ELF-1 (cell line): Measurements from ENCODE around the gene BCL11B.
A peak's percentile ranks its signal among the peaks of the same experiment; 100 is the strongest.

Experiments used
- DNase-seq: peaks from one replicate; pipeline ENCODE4 v3.0.0-alpha.2; 2016; ENCODE audit warnings: low read depth, low spot score

Gene BCL11B

GRCh38 chr14:99271951-99272631 is at the start of gene BCL11B:
Gene BCL11B (minus strand): TSS chr14:99272197. CDS start chr14:99271218, 979 bp downstream.
- DNase-seq = peak; percentile 77

DNA sequence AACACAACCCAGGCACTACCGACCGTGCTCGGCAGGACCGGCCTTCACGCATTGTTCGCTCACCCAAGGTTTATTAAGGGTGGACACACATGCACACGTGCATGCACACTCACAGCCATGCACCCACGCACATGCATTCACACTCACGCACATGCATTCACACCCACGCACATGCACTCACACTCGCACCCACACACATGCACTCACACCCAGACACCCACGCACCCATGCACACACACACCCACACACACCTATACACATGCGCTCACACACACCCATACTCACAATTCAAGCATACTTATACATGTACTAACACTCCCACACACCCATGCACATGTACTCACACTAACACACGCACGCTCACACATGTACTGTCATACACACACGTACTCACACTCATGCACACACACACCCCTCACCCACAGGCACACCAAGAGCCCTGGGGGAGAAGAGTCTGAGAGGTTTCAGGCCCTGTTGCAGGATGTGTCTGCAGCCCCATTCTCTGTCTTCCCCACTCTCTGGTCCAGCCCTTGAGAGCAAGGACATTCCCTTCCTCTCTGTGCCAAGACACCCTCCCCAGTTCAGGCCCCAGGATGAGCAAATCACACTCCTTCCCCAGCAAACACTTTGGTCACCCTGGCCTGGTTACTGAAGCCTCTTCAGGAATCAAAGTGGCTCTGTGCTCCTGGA is 49.4 kb upstream of the BCL11B start:
- no peak for DNase-seq

DNA sequence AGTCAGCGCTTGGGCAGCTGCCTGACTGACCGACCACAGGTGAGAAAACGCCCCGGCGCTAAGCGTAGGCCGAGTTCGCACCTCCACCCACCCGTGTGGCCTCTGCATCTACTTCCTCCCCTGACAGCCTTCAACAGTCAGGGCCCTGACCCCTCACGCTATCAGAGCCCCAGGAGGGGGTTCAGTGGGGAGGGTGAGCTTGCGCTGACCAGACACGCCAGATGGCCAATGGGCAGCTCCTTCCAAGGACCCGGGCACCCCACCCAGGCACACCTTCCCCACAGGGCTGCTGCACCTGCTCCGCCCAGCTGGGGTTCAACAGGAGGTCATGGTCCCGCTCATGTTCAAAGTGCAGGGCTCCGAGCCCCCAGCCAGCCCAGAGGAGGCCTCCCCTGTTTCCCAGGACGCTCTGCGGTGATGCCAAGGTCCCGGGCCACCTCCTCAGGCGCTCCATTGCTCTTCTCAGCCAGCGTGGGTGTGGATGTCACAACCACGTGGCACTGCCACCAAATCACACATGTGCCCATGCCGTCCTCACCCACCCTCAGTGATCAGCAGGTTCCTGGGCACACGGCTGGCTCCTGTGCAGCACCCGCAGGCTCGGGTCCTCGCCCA is 48.7 kb upstream of the BCL11B start:
- no peak for DNase-seq

- DNase-seq = peak; percentile 86
These were observed 48.1 kb upstream of the BCL11B start for GRCh38 chr14:99320105-99320572.

- no peak for DNase-seq
These were observed 46.9 kb upstream of the BCL11B start for GRCh38 chr14:99318959-99319295.

GRCh38 chr14:99318091-99318958 is 46.3 kb upstream of the BCL11B start:
- no peak for DNase-seq

GRCh38 chr14:99317231-99318090 is 45.5 kb upstream of the BCL11B start:
- DNase-seq = no peak

DNA sequence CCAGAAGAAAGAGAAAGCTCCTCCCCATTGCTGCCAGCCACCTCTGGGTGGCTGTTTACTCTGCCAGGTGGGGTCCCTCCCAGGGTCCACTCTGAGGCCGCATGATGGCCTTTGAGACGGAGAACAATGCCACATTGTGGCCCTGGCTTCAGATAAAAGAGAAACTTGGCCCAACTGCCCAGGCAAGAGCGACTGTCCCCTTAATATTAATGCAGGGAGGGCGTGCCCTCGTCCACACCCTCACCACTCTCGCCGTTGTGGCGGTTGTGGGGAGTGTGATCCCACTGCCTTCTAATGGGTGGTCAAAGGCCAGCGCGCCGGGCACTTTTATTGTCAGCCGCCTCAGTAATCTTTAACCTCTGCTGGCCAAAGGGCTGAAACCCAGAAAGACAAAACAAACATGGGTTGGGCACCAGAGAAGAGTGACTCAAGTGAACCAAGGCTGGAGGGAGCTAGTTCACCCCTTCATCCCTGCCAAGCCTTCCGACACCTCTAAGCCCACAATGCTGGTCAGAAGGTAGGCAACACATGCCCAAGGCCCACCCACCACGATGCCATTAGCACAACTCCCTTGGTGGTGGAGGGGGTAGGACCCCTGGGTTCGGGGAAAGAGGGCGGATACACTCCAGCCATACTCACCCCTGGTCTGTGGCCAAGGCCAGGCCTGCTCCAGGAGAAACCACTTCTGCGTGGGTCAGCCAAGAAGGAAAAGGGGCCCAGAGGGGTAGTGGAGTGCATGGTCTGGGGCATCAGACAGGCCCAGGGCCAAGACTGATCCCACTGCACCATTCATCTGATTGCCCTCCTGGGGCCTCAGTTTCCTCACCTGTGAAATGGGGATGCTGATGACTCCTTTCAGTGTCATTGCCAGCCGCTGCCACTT is 44.5 kb upstream of the BCL11B start:
- DNase-seq = no peak

DNA sequence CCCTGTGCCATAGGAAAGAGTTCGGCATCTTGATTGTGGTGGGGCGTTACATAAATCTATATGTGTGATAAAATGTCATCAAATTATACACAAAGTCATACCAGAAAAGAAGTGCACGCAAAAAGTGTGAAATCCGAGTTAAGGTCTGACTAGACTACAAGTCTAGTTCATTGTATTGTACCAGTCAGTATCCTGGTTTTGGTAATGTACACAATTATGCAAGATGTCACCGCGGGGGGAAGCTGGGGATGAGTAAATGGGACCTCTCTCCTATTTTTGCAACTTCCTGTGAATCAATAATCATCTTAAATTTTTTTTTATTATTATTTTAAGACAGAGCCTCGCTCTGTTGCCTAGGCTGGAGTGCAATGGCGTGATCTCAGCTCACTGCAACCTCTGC is 43.2 kb upstream of the BCL11B start:
- DNase-seq = no peak

- DNase-seq = no peak
These were observed 42.6 kb upstream of the BCL11B start for GRCh38 chr14:99314623-99315022.

- no peak for DNase-seq
These were observed 41.2 kb upstream of the BCL11B start for GRCh38 chr14:99313234-99313633.

DNA sequence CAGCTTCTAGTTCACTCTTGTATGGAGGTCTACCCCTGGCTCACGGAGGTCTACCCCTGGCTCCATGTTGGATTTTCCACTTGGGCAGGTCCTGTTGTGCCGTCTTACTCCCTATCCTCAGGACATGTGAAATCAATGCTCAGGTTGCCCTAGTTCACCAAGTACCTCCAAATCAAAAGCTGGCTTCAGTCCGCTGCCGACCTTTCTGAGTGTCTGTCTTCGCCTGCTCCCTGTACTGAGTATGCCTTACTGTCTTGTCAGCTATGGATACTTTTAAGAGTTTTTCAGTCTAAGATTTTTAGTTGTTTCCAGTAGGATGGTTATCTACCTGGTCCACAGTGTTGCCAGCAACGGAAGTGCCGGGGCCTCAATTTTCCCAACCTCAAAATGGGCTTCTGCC is 40.1 kb upstream of the BCL11B start:
- no peak for DNase-seq

DNA sequence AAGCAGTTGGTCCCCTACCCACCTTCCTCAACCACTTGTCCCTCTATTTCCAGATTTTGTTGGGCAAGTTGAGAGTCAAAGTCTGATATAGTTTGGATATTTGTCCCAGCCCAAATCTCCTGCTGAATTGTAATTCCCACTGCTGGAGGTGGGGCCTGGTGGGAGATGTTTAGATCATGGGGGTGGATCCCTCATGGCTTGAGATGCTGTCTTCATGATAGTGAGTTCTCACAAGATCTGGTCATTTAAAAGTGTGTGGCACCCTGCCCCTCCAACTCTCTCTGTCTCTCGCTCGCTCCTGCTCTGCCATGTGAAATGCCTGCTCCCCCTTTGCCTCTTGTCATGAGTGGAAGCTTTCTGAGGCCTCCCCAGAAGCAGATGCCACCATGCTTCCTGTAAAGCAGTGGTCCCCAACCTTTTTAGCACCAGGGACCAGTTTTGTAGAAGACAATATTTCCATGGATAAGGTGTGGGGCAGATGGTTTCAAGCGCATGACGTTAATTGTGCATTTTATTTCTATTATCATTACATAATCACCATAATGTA is 37.3 kb upstream of the BCL11B start:
- DNase-seq = no peak

- no peak for DNase-seq
These were observed 32.2 kb upstream of the BCL11B start for GRCh38 chr14:99304208-99304607.

DNA sequence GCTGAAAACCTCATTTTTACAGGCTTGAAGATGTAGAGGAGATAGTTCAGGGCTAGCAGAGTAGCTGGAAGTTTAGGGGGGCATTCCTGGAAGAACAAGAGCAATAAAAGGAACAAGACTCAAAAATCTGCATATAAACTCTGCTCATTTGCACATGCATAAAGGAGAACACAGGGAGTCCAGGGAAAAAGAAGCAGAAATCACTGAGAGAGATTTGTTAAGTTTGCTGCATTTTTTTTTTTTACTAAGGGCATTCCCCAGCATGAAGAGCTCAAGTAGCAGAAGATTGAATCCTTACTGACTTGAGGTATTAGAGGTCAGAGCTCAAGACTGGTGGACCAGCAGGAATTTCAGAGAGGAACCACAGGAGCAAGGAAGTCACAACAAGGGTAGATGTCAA is 28.2 kb upstream of the BCL11B start:
- DNase-seq = no peak

GRCh38 chr14:99296517-99296916 is 24.5 kb upstream of the BCL11B start:
- DNase-seq = no peak

GRCh38 chr14:99289394-99290189 is 17.6 kb upstream of the BCL11B start:
- no peak for DNase-seq

- no peak for DNase-seq
These were observed 17.0 kb upstream of the BCL11B start for GRCh38 chr14:99288948-99289347.
